Keratinocyte (primary cell): ENCODE results near the gene NCKAP5.

Experiments
- EZH2 ChIP-seq: IDR thresholded peaks from one replicate; pipeline ENCODE4 v1.6.1; 2012; ENCODE audit warnings: inconsistent platforms, mild to moderate bottlenecking, low read length, moderate library complexity
- TF ChIP-seq, protein P1 (sequence below), 3 experiments: IDR thresholded peaks in 1 of 3; conservative IDR thresholded peaks in 1 of 3; optimal IDR thresholded peaks in 1 of 3; 2 replicates in 2 of 3; 3 replicates in 1 of 3; pipeline versions ENCODE3 to v1.5.1; 2011; ENCODE audit warnings: low read length in 3 of 3, mild to moderate bottlenecking in 3 of 3, moderate library complexity in 2 of 3, control low read depth in 1 of 3, inconsistent platforms in 1 of 3; ENCODE audit not compliant: insufficient read depth in 2 of 3; ENCODE audit errors: extremely low read depth in 1 of 3

DNA sequence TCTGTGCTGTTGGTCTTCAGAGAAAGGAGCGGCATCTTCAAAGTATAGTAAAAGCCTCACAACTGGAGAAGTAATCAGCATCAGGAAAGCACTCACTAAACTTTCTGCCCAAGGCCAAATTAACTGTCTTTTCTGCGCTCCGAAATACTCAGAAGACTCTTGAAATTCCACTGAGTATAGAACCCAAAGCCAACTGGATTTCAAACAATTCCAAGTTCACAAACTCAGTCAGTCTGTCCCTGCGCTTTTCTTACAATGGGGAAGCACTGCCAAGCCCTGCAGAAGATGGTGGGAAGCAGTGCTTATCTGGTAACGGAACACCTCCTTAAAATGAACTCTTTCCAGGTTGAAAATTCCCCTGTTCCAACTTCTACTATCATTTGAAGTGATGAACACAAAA lies 193.5 kb downstream of the NCKAP5 start:
- TF ChIP-seq EZH2, result no peak
- TF ChIP-seq, protein P1, sequence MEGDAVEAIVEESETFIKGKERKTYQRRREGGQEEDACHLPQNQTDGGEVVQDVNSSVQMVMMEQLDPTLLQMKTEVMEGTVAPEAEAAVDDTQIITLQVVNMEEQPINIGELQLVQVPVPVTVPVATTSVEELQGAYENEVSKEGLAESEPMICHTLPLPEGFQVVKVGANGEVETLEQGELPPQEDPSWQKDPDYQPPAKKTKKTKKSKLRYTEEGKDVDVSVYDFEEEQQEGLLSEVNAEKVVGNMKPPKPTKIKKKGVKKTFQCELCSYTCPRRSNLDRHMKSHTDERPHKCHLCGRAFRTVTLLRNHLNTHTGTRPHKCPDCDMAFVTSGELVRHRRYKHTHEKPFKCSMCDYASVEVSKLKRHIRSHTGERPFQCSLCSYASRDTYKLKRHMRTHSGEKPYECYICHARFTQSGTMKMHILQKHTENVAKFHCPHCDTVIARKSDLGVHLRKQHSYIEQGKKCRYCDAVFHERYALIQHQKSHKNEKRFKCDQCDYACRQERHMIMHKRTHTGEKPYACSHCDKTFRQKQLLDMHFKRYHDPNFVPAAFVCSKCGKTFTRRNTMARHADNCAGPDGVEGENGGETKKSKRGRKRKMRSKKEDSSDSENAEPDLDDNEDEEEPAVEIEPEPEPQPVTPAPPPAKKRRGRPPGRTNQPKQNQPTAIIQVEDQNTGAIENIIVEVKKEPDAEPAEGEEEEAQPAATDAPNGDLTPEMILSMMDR (optimal IDR thresholded peaks at IDR 0.05 in 1 of 3, IDR thresholded peaks at IDR 0.05 in 1 of 3, conservative IDR thresholded peaks at IDR 0.05 in 1 of 3; ENCODE audit: extremely low read depth in 1 of 3, insufficient read depth in 2 of 3, low read length in 3 of 3), result no peak
